ENCODE measurements around the gene OR4D2. TPM values are rescaled to one million over a fixed set of nuclear protein-coding genes. Genes with fewer than 3 reads are reported as not detected.

Gene OR4D2
- total RNA-seq, 1 donor from 2014 or later: not detected

- H3K27me3 ChIP-seq (ENCODE audit: control insufficient read depth, insufficient read depth, low read length): peaks cover 12% of the 10 kb centered on the region
- DNase-seq (ENCODE audit: low read depth): no peak
- no peak for TF ChIP-seq CTCF (IDR thresholded peaks at IDR 0.05; ENCODE audit: insufficient read depth, low read length, poor library complexity, severe bottlenecking)
- H3K36me3 ChIP-seq (ENCODE audit: control insufficient read depth, insufficient read depth, low read length): no peaks in the 10 kb centered on the region
- no peak overlapping the region for H3K4me3 ChIP-seq (ENCODE audit: low read depth, low read length)
These were observed 20.3 kb downstream of the OR4D2 start for GRCh38 chr17:58187063-58187462.

- no peak for TF ChIP-seq CTCF (IDR thresholded peaks at IDR 0.05; ENCODE audit: insufficient read depth, low read length, poor library complexity, severe bottlenecking)
- DNase-seq (ENCODE audit: low read depth): no peak
- Histone ChIP-seq H3K36me3 (ENCODE audit: control insufficient read depth, insufficient read depth, low read length) (no peaks in the 10 kb centered on the region), H3K27me3 (ENCODE audit: control insufficient read depth, insufficient read depth, low read length) (peaks cover 14% of the 10 kb centered on the region), H3K4me3 (ENCODE audit: low read depth, low read length) (no peak overlapping the region)
These were observed 20.9 kb downstream of the OR4D2 start for GRCh38 chr17:58187675-58188074.

GRCh38 chr17:58189436-58190146, 22.8 kb downstream of the OR4D2 start:
- Histone ChIP-seq H3K27me3 (ENCODE audit: control insufficient read depth, insufficient read depth, low read length) (peaks cover 14% of the 10 kb centered on the region), H3K4me3 (ENCODE audit: low read depth, low read length) (no peak overlapping the region), H3K36me3 (ENCODE audit: control insufficient read depth, insufficient read depth, low read length) (no peaks in the 10 kb centered on the region)
- no peak for TF ChIP-seq CTCF (IDR thresholded peaks at IDR 0.05; ENCODE audit: insufficient read depth, low read length, poor library complexity, severe bottlenecking)
- DNase-seq (ENCODE audit: low read depth): peak; percentile 19

- Histone ChIP-seq H3K4me3 (ENCODE audit: low read depth, low read length) (no peak overlapping the region), H3K27me3 (ENCODE audit: control insufficient read depth, insufficient read depth, low read length) (peaks cover 14% of the 10 kb centered on the region), H3K36me3 (ENCODE audit: control insufficient read depth, insufficient read depth, low read length) (no peaks in the 10 kb centered on the region)
- no peak for DNase-seq (ENCODE audit: low read depth)
- TF ChIP-seq CTCF (IDR thresholded peaks at IDR 0.05; ENCODE audit: insufficient read depth, low read length, poor library complexity, severe bottlenecking): no peak
These were observed 24.6 kb downstream of the OR4D2 start for GRCh38 chr17:58191241-58191896.

GRCh38 chr17:58192612-58193011, 25.8 kb downstream of the OR4D2 start, which contains the start of gene EPX:
EPX (plus strand) TSS chr17:58192726; CDS start chr17:58192847, 121 bp downstream.
- Histone ChIP-seq H3K4me3 (ENCODE audit: low read depth, low read length) (no peak within 1 kb of the TSS), H3K36me3 (ENCODE audit: control insufficient read depth, insufficient read depth, low read length) (no peaks in the 10 kb centered on the region), H3K27me3 (ENCODE audit: control insufficient read depth, insufficient read depth, low read length) (peaks cover 16% of the 10 kb centered on the region)
- no peak for DNase-seq (ENCODE audit: low read depth)
- no peak for TF ChIP-seq CTCF (IDR thresholded peaks at IDR 0.05; ENCODE audit: insufficient read depth, low read length, poor library complexity, severe bottlenecking)

Data from kidney epithelial cell (primary cell).